Stimulated activated CD4-positive, alpha-beta T cell treated with anti-CD3 and anti-CD28 coated beads, Interleukin-2, amount 100 ng/mL, for 24 hours (primary cell): ENCODE measurements around the gene FDXACB1.
"Not testable (repeated sequence)": the region's sequence is repeated elsewhere in the genome, so short reads cannot be mapped to it uniquely, and the experiment has no call there.

Source experiments
- DNase-seq, 2 donors: peaks; one replicate each; pipeline ENCODE4 v3.0.0-alpha.2; 2020

The FDXACB1 gene

GRCh38 chr11:111909378-111909777 is 30.4 kb upstream of the FDXACB1 start:
- DNase-seq, result no peak

DNA sequence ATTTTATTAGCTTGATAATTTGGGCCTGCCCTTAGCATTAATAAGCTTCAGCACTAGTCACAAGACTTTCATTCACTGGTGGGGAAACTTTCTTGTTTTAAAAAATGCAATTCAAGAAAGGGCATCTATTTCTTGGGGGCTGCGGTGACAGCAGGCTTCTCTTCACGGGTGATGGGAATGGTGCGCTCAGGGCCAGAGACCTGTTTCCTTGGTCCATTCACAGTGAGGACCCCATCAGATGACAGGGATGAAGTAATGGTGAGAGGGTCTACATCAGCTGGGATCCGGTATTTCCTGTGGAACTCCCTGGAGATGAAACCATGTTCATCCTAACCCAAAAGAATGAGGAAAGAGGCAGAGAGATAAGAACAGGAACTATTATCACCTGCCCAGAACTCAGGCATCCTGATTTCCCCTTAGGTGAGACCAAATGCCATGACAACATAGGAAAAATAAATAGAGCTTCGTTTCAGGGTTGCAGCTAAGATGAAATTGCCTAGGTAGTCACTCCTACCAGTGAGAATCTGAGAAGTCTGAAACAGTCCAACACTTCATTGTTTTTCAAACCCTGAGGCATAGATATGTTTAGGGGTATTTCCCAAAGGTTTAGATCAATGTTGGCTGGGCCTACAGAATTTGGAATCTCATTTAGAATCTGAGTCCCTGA is 29.8 kb upstream of the FDXACB1 start:
- DNase-seq, result no peak

- no peak for DNase-seq
Observed at GRCh38 chr11:111906680-111907079, 27.7 kb upstream of the FDXACB1 start.

DNA sequence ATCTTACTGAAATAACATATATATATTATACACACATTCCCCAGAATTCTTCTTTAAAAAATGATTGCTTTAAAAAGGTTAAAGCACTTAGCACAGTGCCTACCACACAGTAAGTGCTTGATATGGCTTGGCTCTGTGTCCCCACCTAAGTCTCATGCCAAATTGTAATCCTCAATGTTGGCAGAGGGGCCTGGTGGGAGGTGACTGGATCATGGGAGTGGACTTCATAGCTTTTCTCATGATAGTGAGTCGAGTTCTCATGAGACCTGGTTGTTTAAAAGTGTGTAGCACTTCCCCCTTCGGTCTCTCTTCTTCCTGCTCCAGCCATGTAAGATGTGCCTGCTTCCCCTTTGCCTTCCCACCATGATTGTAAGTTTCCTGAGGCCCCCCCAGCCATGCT is 26.4 kb upstream of the FDXACB1 start:
- no peak for DNase-seq

DNA sequence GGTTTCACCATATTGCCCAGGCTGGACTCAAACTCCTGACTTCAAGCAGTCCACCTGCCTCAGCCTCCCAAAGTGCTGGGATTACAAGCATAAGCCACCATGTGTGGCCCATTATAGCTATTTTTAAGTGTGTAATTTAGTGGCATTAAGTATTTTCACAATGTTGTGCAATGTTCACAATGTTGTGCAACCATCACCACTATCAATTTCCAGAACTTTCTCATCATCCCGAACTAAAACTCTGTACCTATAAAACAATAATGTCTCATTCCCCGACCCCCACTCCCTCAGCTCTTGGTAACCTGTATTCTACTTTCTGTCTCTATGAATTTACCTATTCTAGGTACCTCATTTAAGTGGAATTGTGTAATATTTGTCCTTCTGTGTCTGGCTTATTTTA is 7.9 kb upstream of the FDXACB1 start:
- DNase-seq, result no peak

- DNase-seq, result no peak
Observed at GRCh38 chr11:111886032-111886431, 7.1 kb upstream of the FDXACB1 start.

GRCh38 chr11:111885053-111885452 is 6.1 kb upstream of the FDXACB1 start:
- not testable (repeated sequence) for DNase-seq

- DNase-seq, result no peak
Observed at GRCh38 chr11:111882202-111882601, 3.2 kb upstream of the FDXACB1 start.

- no peak for DNase-seq
Observed at GRCh38 chr11:111879637-111879960, 634 bp upstream of the FDXACB1 start.

GRCh38 chr11:111878385-111878848 is 548 bp downstream of the FDXACB1 start:
- DNase-seq, result no peak

GRCh38 chr11:111871693-111872161 is 7.2 kb downstream of the FDXACB1 start:
- no peak for DNase-seq

- DNase-seq, result peak; percentile 93 to 94
Observed at GRCh38 chr11:111870886-111871692, 7.9 kb downstream of the FDXACB1 start, which contains the start of gene ALG9. Gene ALG9, minus strand, starts transcription at chr11:111871581. Its CDS starts 99 bp downstream, at chr11:111871482.

- no peak for DNase-seq
Observed at GRCh38 chr11:111870522-111870885, 8.5 kb downstream of the FDXACB1 start.

DNA sequence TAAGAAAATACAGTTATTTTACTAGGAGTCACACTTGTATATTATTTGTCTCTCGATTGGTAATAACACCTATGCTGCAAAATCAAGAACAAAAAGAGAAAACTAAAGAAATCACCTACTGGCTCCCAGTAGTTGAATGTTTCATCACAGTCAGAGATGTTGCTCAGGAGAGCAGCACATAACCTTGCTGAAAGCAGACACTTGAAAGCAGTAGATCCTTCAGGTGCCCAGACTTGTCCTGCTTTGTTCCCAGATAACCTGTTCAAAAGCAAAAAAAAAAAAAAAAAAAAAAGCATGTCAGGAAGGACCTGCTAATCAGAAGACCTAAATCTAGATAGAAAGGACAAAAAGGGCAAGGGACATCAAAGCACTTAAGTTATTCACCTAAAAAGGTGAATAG is 8.9 kb downstream of the FDXACB1 start:
- DNase-seq, result no peak

DNA sequence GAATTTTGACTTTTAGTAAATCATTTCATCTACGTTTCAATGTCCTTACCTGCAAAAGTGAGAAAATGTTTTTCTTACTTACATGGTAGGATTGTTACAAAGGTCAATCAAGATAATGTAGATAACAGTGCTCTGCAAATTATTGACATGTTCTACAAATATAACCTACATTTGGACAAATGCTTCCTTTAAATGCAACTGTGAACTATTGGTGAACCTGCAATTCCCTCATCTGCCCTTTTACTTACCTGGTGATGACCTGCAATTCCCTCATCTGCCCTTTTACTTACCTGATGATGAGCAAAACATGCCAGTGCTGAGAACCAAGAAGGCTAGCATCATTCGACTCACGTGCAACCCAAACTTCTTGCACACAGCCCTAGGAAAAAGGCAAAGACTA is 18.7 kb downstream of the FDXACB1 start:
- no peak for DNase-seq

GRCh38 chr11:111855506-111855905 is 23.5 kb downstream of the FDXACB1 start:
- DNase-seq, result no peak

GRCh38 chr11:111852103-111852502 is 26.9 kb downstream of the FDXACB1 start:
- DNase-seq, result no peak

- DNase-seq, result no peak
Observed at GRCh38 chr11:111851636-111852035, 27.3 kb downstream of the FDXACB1 start.

DNA sequence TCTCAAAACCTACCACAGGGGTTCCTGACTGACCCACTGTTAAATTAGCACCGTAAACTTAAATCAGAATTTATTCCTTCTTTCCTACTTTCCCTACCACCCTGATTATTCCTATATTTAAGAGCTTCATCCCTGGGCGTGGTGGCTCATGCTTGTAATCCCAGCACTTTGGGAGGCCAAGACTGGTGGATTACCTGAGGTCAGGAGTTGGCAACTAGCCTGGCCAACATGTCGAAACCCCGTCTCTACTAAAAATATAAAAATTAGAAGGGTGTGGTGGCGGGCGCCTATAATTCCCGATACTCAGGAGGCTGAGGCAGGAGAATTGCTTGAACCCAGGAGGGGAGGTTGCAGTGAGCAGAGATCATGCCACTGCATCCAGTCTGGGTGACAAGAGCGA is 27.9 kb downstream of the FDXACB1 start:
- DNase-seq, result no peak

DNA sequence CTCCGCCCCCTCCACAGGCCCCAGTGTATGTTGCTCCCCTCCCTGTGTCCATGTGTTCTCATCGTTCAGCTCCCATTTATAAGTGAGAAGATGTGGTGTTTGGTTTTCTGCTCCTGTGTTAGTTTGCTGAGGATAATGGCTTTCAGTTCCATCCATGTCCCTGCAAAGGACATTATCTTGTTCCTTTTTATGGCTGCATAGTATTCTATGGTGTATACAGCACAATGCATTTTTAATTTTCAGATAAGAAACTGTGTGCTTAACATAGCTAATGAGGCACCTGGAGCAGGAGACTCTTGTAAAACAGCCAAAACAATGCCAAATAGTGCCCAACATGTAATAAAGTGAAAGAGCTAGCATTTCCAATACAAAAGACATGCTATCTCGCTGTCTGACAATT is 29.3 kb downstream of the FDXACB1 start:
- DNase-seq, result no peak

- DNase-seq, result no peak
Observed at GRCh38 chr11:111846636-111847035, 32.3 kb downstream of the FDXACB1 start.

DNA sequence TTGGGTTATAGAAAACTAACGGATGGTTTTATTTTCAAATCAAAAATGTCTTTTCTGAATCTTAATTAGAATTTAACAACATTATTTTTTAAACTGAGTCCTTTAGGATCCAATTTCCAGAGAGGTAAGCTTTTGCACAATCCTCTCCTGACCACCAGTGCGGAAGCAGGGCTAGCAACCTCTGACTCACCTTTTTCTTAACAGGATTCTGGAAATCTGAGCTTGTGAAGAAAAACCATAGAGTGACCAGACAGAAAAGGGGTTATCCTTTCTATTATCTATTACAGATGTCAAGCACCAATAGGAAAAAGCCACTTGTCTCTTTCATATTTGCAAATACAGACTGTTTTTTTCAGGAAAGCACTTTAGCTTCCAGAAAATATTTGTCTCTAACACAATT is 32.9 kb downstream of the FDXACB1 start:
- no peak for DNase-seq

- no peak for DNase-seq
Observed at GRCh38 chr11:111845276-111846028, 33.5 kb downstream of the FDXACB1 start.

GRCh38 chr11:111843661-111844060 is 35.3 kb downstream of the FDXACB1 start:
- no peak for DNase-seq
